Gastroesophageal sphincter (tissue), 4 donors: ENCODE data around the gene FOXL3. TPM values are rescaled to one million over a fixed set of nuclear protein-coding genes. Genes with fewer than 3 reads are reported as not detected.

Source experiments
- ATAC-seq: fragments of 150-250 bp; one replicate; pipeline ENCODE4 v1.9.1; 2016; ENCODE audit warnings: mild to moderate bottlenecking, moderate library complexity
- H3K27ac ChIP-seq, 4 donors: fragments of 200-600 bp; sonication (generic) in 3 of 4; 1 replicate in 3 of 4; 2 replicates in 1 of 4; pipeline ENCODE4 v1.5.1; 2016 to 2019
- H3K27me3 ChIP-seq: fragments of 200-600 bp; sonication (generic); one replicate; pipeline ENCODE4 v1.5.1; 2019
- H3K36me3 ChIP-seq, 2 donors: fragments of 200-600 bp; sonication (generic); one replicate each; pipeline ENCODE4 v1.5.1; 2019; ENCODE audit warnings: control low read depth in 1 of 2
- H3K4me1 ChIP-seq, 3 donors: fragments of 200-600 bp; sonication (generic); 1 replicate in 2 of 3; 2 replicates in 1 of 3; pipeline ENCODE4 v1.5.1; 2016 to 2019; ENCODE audit warnings: control low read depth in 2 of 3
- H3K4me3 ChIP-seq, 2 donors: fragments of 200-600 bp; sonication (generic); one replicate each; pipeline ENCODE4 v1.5.1; 2019; ENCODE audit warnings: mild to moderate bottlenecking in 1 of 2, moderate library complexity in 1 of 2
- H3K9me3 ChIP-seq, 3 donors: fragments of 200-600 bp; sonication (generic); one replicate each; pipeline ENCODE4 v1.5.1; 2017 to 2019; ENCODE audit warnings: control low read depth in 2 of 3
- EP300 ChIP-seq: sonication (generic); formaldehyde crosslinking; IDR thresholded peaks from one replicate; pipeline ENCODE4 v1.6.1; 2017; ENCODE audit warnings: antibody characterized with exemption, mild to moderate bottlenecking
- POLR2A ChIP-seq, 2 donors: fragments of 450-650 bp; IDR thresholded peaks; one replicate each; pipeline ENCODE4 v1.6.1; 2017; ENCODE audit warnings: antibody characterized with exemption in 2 of 2, mild to moderate bottlenecking in 2 of 2, moderate library complexity in 1 of 2
- POLR2AphosphoS5 ChIP-seq: sonication (generic); formaldehyde crosslinking; IDR thresholded peaks from one replicate; pipeline ENCODE4 v1.6.1; 2017; ENCODE audit warnings: antibody characterized with exemption
- WGBS, 2 donors: methylation state at CpG; one replicate each; pipeline ENCODE4 v1.1.5; 2018; ENCODE audit warnings: low coverage in 1 of 2; 5-methylcytosine and 5-hydroxymethylcytosine counted together
- total RNA-seq, 4 donors: library from RNA; depleted of rRNA; stranded (reverse); fragments of >200 nt; gene quantifications; one replicate each; pipeline ENCODE4 v1.1.0, GENCODE V29; 2016
- TF ChIP-seq, protein P1 (sequence below), 4 experiments: fragments of 200-600 bp in 2 of 4; fragments of 450-650 bp in 2 of 4; sonication (generic) in 1 of 4; IDR thresholded peaks; one replicate each; pipeline ENCODE4 v1.5.1; 2017 to 2019; ENCODE audit warnings: antibody characterized with exemption in 4 of 4, mild to moderate bottlenecking in 2 of 4, moderate library complexity in 2 of 4

The FOXL3 gene
- total RNA-seq, 4 donors from 2014 or later: not detected

DNA sequence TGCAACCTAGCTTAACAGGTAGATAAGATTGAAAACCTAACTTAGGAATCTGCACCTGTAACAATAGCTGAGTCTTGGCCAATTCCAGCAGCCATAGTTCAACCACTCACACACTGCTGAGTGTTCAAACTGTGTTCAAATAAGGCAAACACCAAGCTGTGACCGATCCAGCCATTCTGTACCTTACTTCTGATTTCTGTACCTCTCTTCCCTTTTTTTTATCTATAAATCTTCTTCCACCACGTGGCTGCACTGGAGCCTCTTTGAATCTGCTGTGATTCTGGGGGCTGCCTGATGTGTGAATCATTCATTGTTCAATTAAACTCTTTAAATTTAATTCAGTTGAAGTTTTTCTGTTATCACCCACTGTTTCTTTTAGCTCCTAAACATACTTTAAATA, 15.7 kb upstream of the FOXL3 start:
- H3K27me3 ChIP-seq: peaks cover 33% of the 10 kb centered on the region
- no peak overlapping the region for H3K4me3 ChIP-seq
- WGBS, 2 donors: 47 to 48% methylated on average over 2 of the region's 2 CpGs
- H3K4me1 ChIP-seq: no peaks in the 10 kb centered on the region
- no peak overlapping the region for H3K27ac ChIP-seq
- no peak for TF ChIP-seq EP300
- H3K9me3 ChIP-seq: peaks cover 0 to 20% (median 0%) of the 10 kb centered on the region in 3 donors
- ATAC-seq: no peak
- no peaks in the 10 kb centered on the region for H3K36me3 ChIP-seq

DNA sequence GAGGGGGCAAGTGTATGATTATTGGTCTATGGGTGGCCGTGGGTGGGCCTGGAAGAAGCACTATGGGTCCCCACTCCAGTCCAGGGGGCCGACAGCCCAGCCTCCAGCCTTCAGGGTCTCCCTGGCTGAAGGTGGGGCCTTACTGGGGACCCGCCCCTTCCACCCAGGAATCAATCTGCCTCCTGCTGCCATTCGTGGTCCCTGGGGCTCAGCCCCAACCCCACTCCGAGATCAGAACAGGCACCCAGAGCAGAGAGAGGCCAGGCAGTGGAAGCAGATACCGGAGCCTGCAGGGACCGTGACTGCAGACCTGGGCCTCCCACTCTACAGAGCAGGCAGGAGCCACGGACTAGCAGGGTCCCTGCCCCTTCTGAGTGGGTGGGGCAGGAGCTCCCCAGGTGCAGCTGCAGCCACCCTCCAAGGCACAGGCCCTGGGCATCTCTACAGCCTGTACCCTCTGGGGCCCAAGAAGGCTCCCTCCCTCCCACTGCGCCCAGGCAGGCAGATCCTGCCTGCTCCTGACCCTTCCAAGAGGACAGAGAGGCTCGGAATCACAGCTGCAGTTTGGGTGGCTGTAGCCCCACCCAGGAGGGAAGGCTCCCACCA, 13.6 kb upstream of the FOXL3 start:
- H3K27me3 ChIP-seq: peaks cover 40% of the 10 kb centered on the region
- no peak for TF ChIP-seq POLR2A (IDR thresholded peaks at IDR 0.05)
- TF ChIP-seq, protein P1, sequence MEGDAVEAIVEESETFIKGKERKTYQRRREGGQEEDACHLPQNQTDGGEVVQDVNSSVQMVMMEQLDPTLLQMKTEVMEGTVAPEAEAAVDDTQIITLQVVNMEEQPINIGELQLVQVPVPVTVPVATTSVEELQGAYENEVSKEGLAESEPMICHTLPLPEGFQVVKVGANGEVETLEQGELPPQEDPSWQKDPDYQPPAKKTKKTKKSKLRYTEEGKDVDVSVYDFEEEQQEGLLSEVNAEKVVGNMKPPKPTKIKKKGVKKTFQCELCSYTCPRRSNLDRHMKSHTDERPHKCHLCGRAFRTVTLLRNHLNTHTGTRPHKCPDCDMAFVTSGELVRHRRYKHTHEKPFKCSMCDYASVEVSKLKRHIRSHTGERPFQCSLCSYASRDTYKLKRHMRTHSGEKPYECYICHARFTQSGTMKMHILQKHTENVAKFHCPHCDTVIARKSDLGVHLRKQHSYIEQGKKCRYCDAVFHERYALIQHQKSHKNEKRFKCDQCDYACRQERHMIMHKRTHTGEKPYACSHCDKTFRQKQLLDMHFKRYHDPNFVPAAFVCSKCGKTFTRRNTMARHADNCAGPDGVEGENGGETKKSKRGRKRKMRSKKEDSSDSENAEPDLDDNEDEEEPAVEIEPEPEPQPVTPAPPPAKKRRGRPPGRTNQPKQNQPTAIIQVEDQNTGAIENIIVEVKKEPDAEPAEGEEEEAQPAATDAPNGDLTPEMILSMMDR (IDR thresholded peaks at IDR 0.05): no peak
- TF ChIP-seq EP300: no peak
- no peak for TF ChIP-seq POLR2AphosphoS5
- ATAC-seq: no peak
- H3K36me3 ChIP-seq: no peaks in the 10 kb centered on the region
- no peak overlapping the region for H3K4me3 ChIP-seq
- H3K4me1 ChIP-seq: no peaks in the 10 kb centered on the region
- 92% methylated on average over 4 of the region's 10 CpGs; no CpG with 5 or more reads in 1 of the 2 donors for WGBS, 2 donors
- H3K27ac ChIP-seq: no peak overlapping the region
- H3K9me3 ChIP-seq: peaks cover 0 to 20% (median 0%) of the 10 kb centered on the region in 3 donors

DNA sequence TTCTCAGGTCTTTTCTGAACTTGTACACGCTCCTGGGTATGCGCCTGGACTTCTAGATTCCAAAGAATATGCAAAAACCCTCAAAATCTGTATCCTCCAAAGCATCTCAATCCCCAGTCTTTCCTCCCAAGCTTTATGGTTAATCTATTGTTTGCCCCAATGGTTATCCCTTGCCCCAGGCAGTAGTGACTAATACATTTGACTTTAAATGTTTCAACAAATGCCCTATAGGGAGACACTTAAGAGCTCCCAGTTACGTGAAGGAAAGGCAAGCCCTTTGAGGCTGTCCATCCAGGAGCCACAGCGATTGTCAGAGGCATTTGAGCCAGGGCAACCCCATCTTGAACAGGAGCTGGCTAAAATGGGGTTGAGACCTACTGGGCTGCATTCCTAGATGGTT, 12.7 kb upstream of the FOXL3 start:
- H3K27ac ChIP-seq: no peak overlapping the region
- H3K36me3 ChIP-seq: no peaks in the 10 kb centered on the region
- no peak for ATAC-seq
- TF ChIP-seq POLR2A (IDR thresholded peaks at IDR 0.05): no peak
- no peak for TF ChIP-seq EP300
- TF ChIP-seq POLR2AphosphoS5: no peak
- TF ChIP-seq, protein P1 (IDR thresholded peaks at IDR 0.05): no peak
- H3K9me3 ChIP-seq: peaks cover 0 to 20% (median 0%) of the 10 kb centered on the region in 3 donors
- WGBS, 2 donors: 81% methylated on average over 3 of the region's 4 CpGs; no CpG with 5 or more reads in 1 of the 2 donors
- H3K4me3 ChIP-seq: no peak overlapping the region
- H3K27me3 ChIP-seq: peaks cover 39% of the 10 kb centered on the region
- no peaks in the 10 kb centered on the region for H3K4me1 ChIP-seq

DNA sequence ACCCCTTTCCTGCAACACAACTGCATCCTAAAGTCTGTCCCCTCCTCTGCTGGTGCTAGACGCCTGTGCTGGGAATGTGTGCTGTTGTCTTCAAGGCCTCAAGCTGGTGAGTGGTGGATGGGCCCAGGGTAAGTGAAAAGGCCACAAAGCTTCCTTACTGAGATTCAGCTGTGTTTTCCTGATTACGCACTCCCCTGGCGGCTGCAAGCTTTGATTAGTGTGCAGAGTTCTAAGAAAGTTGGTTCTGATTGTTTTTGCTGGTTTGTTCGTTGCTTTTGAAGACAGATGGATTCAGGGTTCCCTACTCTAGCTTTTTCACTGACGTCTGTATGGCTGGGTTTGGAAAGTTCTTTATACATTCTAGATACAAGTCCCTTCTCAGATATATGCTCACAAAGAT, 11.9 kb upstream of the FOXL3 start:
- TF ChIP-seq POLR2AphosphoS5: no peak
- TF ChIP-seq POLR2A (IDR thresholded peaks at IDR 0.05): no peak
- no peak for TF ChIP-seq EP300
- TF ChIP-seq, protein P1 (IDR thresholded peaks at IDR 0.05): no peak
- Histone ChIP-seq H3K4me1 (no peaks in the 10 kb centered on the region), H3K36me3 (no peaks in the 10 kb centered on the region), H3K4me3 (no peak overlapping the region), H3K27ac (no peak overlapping the region), H3K27me3 (peaks cover 37% of the 10 kb centered on the region), H3K9me3 (peaks cover 0 to 13% (median 0%) of the 10 kb centered on the region in 3 donors)
- ATAC-seq: no peak
- WGBS, 2 donors: 64 to 88% methylated on average over 4 to 5 of the region's 5 CpGs

DNA sequence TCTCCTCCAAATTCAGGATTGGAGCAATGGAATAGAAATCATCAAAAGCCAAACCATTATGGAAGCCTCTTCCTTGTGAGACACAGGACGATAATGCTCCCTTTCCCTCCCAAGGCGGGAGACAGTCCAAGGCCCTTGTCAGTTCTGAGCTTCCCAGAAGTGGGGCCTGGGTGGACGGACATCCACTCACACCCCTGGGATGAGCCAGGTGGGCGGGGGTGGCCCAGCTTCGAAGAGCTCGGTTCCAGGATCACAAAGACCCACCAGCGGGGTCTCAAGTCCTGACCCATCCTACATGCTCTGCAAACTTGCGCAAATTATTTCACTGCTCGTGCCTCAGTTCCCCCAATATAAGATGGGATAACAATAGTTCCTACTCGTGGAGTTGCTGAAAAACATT, 10.1 kb upstream of the FOXL3 start:
- Histone ChIP-seq H3K9me3 (no peaks in the 10 kb centered on the region), H3K36me3 (no peaks in the 10 kb centered on the region), H3K27ac (no peak overlapping the region), H3K4me1 (no peaks in the 10 kb centered on the region), H3K27me3 (peaks cover 41% of the 10 kb centered on the region), H3K4me3 (no peak overlapping the region)
- ATAC-seq: no peak
- TF ChIP-seq POLR2A (IDR thresholded peaks at IDR 0.05): no peak
- TF ChIP-seq, protein P1 (IDR thresholded peaks at IDR 0.05): no peak
- TF ChIP-seq EP300: no peak
- TF ChIP-seq POLR2AphosphoS5: no peak
- 64% methylated on average over 2 of the region's 10 CpGs; no CpG with 5 or more reads in 1 of the 2 donors for WGBS, 2 donors
